Dermis microvascular lymphatic vessel endothelial cell (primary cell): ENCODE measurements around the gene HPCAL1. TPM values are rescaled to one million over a fixed set of nuclear protein-coding genes. Genes with fewer than 3 reads are reported as not detected.
"Not testable (repeated sequence)": the region's sequence is repeated elsewhere in the genome, so short reads cannot be mapped to it uniquely, and the experiment has no call there.

ENCODE experiments used
- DNase-seq, 2 donors: peaks; one replicate each; pipeline versions ENCODE4 v3.0.0 to v3.0.0-alpha.2; 2010; ENCODE audit warnings: low read depth in 2 of 2
- total RNA-seq: library from RNA; depleted of rRNA; stranded (reverse); fragments of >200 nt; gene quantifications from 2 replicates; pipeline ENCODE4 v1.2.1, GENCODE V29; 2014

HPCAL1 gene
- total RNA-seq, 1 donor from 2014 or later = 34.3 TPM

- not testable (repeated sequence) for DNase-seq
Measured at GRCh38 chr2:10457195-10457594, 154.5 kb downstream of the HPCAL1 start.

- peak in 1 of 2 donors; percentile 33 for DNase-seq
Measured at GRCh38 chr2:10457846-10458598, 155.3 kb downstream of the HPCAL1 start.

- no peak for DNase-seq
Measured at GRCh38 chr2:10460366-10460796, 157.7 kb downstream of the HPCAL1 start.

DNA sequence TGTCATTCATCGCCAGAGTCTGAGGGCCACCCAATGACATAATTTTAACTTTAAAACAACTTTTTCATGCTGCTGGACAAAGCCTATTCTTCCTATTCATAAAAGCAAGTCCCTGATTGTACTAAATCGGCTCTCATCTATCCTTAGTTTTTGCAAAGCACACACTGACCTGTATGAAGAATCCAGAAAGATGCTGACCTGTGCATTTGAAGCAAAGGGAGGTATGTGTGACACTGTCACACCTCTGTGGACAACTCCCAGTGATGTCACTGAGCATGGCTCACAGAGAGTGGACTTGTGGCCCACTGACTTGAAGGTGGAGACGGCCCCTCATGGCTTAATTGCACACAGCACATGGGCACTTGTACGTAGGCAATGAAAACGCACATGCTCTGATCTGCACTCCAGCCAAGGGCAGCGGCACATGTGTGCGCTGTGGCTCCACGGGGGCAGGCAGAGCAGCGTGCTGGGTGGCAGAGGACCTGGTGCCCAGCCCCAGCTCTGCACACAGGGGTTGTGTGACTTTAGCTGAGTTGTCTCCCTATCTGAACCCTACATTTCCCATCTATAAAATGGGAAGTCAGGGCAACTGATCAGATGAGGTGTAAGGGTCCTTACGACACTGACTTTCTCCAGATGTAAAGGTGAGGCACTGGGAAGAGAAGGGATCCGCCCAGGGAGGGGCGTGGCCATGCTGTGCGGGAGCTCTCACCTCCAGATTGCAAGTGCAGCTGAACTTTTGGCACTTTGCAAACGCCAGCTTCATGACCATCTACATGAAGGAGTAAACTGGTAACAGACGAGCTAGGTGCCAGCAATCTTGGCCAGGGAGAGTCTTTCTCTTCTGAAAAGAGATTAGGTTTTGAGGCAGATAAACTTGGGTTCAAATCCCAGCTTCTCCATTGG lies 159.7 kb downstream of the HPCAL1 start:
- no peak for DNase-seq

DNA sequence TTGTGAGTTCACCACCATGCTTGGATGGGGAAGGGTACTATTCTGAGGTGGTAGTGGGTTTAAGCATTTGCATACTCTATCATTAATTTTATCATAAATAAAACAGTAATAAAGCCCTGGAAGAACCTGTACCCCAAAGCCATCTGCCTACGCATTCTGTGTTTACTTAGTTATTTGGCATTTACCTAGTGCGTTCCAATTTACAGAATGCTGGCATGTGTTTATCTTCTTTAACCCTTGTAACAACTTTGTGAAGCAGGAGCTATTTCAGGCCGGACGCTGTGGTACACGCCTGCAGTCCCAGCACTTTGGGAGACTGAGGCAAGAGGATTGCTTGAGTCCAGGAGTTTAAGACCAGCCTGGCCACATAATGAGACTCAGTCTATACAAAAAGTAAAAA lies 163.2 kb downstream of the HPCAL1 start:
- no peak for DNase-seq

DNA sequence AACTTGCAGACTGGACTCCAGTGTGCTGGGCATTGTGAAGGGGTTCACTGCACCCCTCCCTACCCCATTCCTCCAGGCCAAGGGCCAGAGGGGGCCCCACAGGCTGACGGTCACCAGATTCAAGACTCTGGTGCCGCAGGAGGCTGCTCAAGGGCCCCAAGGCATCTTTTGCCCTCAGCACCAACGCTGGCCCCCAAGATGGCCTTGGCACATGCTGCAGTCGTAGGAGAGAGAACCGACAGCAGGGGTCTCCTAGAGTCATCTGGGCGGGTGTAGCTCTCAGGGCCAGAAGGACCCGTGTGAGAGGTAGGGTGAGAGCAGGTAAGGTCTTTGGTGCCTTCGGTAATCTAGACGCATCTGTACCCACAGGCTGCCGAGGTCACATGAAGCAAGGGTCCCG lies 164.1 kb downstream of the HPCAL1 start:
- no peak for DNase-seq

DNA sequence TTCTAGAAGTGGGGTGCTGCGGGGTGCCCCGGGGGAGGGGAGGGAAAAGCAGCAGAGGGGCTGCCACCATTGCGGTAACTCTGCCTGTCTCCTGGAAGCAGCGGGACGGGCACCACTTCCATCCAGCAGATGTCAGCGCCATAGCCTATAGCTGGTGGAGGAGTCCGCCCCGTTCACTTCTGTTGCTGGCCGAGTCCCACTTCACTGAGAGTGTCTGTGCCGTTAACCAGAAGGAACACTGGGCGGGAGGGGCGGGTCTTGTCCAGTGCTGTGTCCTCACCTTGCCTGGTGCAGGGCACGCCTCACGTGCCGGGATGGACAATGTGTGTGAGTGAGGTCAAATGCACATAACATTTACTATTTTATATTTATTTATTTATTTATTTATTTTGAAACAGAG lies 164.7 kb downstream of the HPCAL1 start:
- DNase-seq = no peak

GRCh38 chr2:10469301-10469700 lies 166.6 kb downstream of the HPCAL1 start:
- DNase-seq = no peak

DNA sequence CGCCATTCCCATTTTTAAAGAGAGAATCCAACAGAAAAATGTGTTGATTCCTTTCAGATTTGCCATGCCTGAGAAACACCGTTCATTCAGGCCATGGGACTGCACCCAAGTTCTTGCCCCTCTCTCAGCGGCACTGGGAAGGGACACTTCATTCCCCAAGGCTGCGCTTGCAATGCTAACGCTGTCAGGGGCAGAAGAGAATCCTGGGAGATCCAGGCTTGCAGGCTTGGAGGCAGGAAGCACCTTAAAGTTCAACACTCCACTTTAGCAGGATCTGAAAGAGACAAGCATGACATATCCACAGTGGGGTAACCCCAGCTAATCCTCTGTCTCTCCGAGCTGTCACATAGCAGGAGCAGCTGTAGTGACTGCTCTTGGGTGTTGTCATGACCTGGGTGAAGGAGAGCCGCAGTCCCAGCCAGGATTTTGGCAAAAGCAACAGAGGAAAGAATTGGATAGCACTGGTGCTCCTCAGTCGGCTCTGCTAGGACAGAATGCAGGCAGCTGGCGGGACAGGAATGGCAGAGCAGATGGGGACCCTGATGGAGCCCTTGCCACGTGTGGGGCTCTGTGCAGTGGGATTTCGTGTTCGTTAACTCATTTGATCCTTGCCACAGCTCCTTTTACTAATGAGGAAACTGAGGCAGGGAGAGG lies 167.4 kb downstream of the HPCAL1 start:
- DNase-seq = no peak

DNA sequence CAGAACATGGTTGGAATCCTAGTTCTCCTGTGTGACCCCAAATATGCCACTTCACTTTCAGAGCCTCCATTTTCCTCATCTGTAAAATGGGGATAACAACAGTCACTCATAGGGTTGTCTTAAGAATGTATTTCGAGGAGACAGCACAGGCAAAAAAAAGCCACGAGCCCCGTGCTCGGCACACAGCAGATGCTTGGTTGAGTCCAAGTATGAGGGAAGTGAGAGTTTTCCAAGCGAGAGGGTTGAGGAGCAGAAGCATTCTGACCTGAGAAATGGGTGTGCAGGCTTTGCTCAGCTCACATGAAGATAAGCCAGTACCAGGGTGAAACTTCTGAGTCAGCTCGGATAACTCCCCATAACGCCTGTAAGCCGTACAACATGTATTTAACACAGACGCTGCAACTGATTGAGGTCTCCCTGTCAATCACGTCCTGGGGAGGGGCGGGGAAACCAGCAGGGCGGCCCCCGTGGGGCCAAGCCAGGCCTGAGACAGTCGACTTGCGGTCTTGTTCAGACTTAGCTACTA lies 168.4 kb downstream of the HPCAL1 start:
- no peak for DNase-seq

DNA sequence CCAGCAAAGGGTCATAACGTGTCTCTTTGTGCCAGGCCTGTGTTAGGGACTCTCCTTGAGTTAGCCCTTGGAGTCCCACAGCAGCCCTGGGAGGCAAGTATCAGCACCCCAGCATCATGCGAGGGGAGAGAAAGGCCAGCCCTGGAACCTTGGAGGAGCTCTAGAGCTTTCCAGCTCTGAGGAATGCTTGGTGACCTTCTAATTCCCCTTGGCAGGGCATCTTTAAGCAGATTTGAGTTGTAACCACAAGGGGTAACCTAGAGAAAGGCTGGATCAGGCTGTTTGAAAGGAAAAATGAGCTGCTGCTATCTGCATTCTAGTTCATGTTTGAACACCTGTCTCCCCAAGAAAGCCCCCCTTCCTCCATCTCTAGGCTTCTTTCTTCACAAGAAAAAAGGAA lies 169.3 kb downstream of the HPCAL1 start:
- DNase-seq = no peak

DNA sequence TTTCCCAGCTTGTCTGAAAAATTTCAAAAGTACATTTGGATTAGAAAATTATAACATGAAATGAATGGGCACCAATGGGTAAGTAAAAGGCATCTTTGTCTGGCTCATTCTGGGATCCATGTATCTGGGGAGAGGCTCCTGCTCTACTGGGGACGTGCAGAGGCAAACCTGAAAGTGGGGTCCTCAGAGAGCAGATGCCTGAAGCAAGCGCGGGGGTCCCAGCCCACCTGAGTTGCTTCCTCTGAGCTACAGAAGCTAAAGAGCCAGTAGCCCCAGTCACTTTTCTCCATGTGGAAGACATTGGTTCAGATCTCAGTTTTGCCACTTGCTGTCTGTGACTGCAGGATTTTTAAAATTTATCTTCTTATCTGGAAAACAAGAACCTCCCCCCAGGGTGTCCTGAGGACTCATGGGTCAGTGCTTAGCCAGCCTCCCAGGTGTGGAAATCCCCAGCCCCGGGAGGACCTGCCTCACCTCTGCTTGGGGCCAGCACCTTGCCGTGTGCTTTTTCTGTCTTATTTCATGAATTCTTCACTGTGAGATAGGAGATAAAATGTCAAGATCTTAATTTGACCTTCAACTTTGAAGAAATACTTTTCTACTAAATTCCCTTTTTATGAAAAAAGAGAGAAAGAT lies 170.5 kb downstream of the HPCAL1 start:
- DNase-seq = no peak

DNA sequence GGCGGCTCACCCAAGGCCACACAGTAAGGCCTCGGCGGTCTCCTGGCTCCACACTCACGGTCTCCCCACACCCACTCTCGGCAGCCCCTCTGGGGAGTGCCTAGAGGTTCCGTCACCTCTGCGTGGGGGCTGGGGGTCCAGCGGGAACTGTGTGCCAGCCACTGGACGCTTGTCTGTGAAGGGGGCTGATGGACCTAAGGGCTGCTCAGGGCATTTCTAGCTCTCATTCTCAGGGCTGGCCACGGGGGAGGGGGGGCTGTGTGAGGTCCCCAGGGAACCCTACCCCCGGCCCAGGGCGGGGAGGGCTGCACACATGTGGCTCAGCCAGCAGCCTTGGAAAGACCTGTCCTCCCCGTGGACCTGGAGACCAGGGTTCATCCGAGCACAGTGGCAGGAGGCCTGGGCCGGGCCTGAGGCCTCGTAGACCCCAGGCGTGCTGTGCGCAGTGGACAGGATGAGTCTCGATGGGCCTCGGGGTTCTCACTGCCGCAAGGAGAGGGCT lies 172.6 kb downstream of the HPCAL1 start:
- no peak for DNase-seq

DNA sequence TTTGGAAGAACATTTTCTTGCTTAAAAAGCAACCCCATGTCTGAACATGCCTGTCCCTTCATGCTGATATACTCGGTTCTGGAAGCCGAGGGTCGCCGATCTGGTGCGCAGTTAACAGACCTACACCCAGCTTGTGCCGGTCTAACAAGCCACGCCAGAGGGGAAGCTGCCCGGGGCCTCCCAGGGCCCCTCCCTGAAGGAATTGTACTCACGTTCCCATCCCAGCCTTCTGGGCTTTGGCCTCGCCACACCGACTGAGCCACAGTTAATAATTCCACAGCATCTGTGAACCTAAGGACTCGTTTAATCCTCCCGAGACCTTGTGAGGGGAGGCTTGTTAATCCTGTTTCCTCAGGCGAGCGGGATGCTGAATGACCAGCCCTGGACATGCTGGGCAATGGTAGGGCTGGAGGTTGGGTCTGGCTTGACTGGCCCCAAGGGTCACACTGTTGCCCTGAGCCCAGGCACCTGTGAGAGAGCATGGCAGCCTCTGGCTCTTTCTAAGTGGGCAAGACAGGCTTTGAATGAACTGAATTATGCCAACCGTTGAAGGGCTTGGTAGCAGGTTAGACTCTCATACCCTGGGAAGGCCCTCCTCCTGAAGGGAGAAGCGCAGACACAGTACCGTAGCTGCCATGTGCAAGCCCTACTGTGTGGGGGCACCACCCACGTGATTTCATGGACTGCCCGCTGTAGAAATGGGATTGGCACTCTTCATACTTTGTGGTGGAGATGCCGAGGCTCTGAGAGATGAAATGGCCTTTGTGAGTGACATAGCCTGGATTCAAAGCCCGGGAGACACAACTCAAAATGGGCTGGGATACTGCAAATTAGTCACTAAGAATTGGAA lies 173.3 kb downstream of the HPCAL1 start:
- no peak for DNase-seq

GRCh38 chr2:10476723-10477442 lies 174.2 kb downstream of the HPCAL1 start:
- DNase-seq = no peak
